ENCODE measurements around the gene FRMD6.
"Not testable (repeated sequence)": the region's sequence is repeated elsewhere in the genome, so short reads cannot be mapped to it uniquely, and the experiment has no call there.

The FRMD6 gene

GRCh38 chr14:51766586-51766985 is 114.9 kb downstream of the FRMD6 start:
- in situ Hi-C loops (cut with HindIII; ENCODE audit: low sequenced_read_pairs): not testable (repeated sequence)

- in situ Hi-C loops (cut with HindIII; ENCODE audit: low sequenced_read_pairs): not testable (repeated sequence)
Observed at GRCh38 chr14:51769261-51769660, 117.6 kb downstream of the FRMD6 start.

GRCh38 chr14:51774209-51774608 is 122.5 kb downstream of the FRMD6 start:
- in situ Hi-C loops (cut with HindIII; ENCODE audit: low sequenced_read_pairs): no loop called here

GRCh38 chr14:51776102-51776894 is 124.6 kb downstream of the FRMD6 start:
- in situ Hi-C loops (cut with HindIII; ENCODE audit: low sequenced_read_pairs): no loop called here

- in situ Hi-C loops (cut with HindIII; ENCODE audit: low sequenced_read_pairs): loop anchor here (10.0 kb wide), 2 partner anchors 355 to 495 kb away; no protein-coding TSS in a partner anchor
Observed at GRCh38 chr14:51780006-51780692, 128.4 kb downstream of the FRMD6 start.
